Neural crest cell (in vitro differentiated cells): ENCODE measurements around the gene ZNF574. TPM values are rescaled to one million over a fixed set of nuclear protein-coding genes. Genes with fewer than 3 reads are reported as not detected.

Source experiments
- DNase-seq: peaks from one replicate; pipeline ENCODE4 v3.0.0; 2021; ENCODE audit warnings: low read depth, mixed read lengths, low spot score
- H3K27ac Mint-ChIP-seq: one replicate; pipeline ENCODE4 v1.8.0; 2021; ENCODE audit warnings: mild to moderate bottlenecking, mixed read lengths; ENCODE audit not compliant: unreplicated experiment
- H3K27me3 Mint-ChIP-seq: 2 replicates; pipeline ENCODE4 v1.8.0; 2021; ENCODE audit warnings: low read depth, mild to moderate bottlenecking, mixed read lengths
- H3K36me3 Mint-ChIP-seq: 2 replicates; pipeline ENCODE4 v1.8.0; 2021; ENCODE audit warnings: low read depth, mild to moderate bottlenecking, mixed read lengths
- H3K4me1 Mint-ChIP-seq: 2 replicates; pipeline ENCODE4 v1.8.0; 2021; ENCODE audit warnings: mixed read lengths
- H3K4me3 Mint-ChIP-seq: one replicate; pipeline ENCODE4 v1.8.0; 2021; ENCODE audit warnings: mild to moderate bottlenecking, mixed read lengths
- H3K9me3 Mint-ChIP-seq: 2 replicates; pipeline ENCODE4 v1.8.0; 2021; ENCODE audit warnings: mixed read lengths
- total RNA-seq: library from RNA; stranded (reverse); gene quantifications from 2 replicates; pipeline ENCODE4 v1.2.1, GENCODE V29; 2021
- TF ChIP-seq, protein P1 (sequence below): fragments of 200-600 bp; sonication (generic); conservative IDR thresholded peaks from 2 replicates; pipeline ENCODE4 v1.5.0; 2021; ENCODE audit warnings: antibody characterized with exemption, mild to moderate bottlenecking

ZNF574 gene
- total RNA-seq, 1 donor from 2014 or later = 26.0 TPM

DNA sequence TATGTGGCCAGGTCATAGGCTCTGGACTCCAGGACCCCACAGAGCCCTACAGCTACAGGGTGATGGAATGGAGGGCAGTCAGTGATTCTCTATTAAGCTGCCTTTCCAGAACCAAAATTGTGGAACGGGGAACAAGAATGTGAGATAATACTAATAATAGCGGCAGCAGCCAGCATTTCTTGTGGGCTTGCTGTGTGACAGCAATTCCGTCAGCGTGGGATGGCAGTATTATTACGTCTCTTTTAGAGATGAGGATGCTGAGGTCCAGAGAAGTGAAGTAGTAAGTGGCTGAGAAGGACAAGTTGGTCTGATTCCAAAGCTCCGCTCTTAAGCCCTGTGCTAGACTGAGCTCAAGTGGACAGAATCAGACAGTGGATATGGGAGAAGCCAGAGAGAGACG, 30.4 kb upstream of the ZNF574 start:
- TF ChIP-seq, protein P1, sequence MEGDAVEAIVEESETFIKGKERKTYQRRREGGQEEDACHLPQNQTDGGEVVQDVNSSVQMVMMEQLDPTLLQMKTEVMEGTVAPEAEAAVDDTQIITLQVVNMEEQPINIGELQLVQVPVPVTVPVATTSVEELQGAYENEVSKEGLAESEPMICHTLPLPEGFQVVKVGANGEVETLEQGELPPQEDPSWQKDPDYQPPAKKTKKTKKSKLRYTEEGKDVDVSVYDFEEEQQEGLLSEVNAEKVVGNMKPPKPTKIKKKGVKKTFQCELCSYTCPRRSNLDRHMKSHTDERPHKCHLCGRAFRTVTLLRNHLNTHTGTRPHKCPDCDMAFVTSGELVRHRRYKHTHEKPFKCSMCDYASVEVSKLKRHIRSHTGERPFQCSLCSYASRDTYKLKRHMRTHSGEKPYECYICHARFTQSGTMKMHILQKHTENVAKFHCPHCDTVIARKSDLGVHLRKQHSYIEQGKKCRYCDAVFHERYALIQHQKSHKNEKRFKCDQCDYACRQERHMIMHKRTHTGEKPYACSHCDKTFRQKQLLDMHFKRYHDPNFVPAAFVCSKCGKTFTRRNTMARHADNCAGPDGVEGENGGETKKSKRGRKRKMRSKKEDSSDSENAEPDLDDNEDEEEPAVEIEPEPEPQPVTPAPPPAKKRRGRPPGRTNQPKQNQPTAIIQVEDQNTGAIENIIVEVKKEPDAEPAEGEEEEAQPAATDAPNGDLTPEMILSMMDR = no peak
- no peak overlapping the region for H3K27ac Mint-ChIP-seq
- no peaks in the 10 kb centered on the region for H3K9me3 Mint-ChIP-seq
- no peak for DNase-seq
- H3K27me3 Mint-ChIP-seq = no peaks in the 10 kb centered on the region
- H3K4me3 Mint-ChIP-seq = no peak overlapping the region
- no peaks in the 10 kb centered on the region for H3K36me3 Mint-ChIP-seq
- H3K4me1 Mint-ChIP-seq = no peaks in the 10 kb centered on the region

DNA sequence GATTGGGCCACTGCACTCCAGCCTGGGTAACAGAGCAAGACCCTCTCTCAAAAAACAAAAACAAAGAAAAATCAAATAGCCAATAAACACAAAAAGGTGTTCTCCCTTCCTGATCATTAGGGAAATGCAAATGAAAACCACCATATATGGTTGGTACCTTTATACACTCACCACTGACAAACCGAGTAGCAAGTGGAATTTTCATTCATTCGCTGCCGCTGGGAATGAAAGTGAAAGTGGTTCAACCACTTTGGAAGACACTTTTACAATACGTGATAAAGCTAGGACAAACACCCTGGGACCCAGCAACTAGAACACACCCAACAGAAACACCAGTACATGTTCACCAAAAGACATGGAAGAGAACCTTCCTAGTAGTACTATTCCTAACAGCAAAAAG, 27.0 kb upstream of the ZNF574 start:
- no peak for DNase-seq
- Mint-ChIP-seq H3K9me3 (no peaks in the 10 kb centered on the region), H3K4me1 (peaks cover 8% of the 10 kb centered on the region), H3K36me3 (no peaks in the 10 kb centered on the region), H3K4me3 (no peak overlapping the region), H3K27me3 (no peaks in the 10 kb centered on the region), H3K27ac (no peak overlapping the region)
- TF ChIP-seq, protein P1 = no peak

DNA sequence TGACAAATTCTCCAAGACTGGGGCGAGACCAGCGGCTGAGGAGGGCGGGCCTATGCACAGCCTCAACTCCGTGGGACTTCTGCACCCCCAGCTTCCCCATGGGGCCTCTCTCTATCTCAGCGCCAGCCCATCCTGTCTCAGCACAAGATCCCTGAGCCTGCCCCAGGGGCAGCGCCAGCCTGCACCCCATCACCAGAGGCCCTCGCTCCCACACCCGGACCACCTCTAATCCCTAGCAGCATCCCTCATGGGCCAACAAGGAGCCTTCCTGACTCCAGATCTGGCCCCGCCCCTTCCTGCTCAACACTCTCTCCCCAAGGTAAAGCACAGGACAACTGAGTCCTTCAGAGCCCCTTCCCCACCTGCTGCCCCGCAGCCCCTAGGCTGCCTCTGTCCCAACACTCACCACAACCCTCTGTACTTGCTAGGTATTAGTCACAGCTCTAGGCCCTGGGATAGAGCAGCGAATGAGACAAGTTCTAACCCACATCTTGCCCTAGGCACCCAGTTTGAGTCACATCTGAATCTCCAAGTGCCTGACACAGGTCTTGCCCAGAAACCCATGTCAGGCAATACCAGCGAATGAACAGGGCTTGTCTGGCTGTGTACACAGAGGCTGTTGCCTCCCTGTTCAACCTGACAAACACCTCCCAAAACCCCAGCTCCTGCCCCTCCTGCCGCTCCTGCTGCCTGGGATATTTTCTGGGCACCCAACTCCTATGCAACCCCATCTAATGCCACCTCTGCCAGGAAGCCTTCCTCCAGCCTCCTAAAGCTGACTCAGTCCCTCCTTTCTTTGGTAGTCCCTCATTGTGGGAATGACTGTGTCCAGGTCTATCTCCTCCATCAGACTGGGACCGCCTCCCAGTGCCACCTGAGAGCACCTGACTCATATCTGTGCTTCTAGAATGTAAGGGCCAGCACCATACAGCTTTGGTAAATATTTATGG, 24.5 kb upstream of the ZNF574 start:
- Mint-ChIP-seq H3K9me3 (no peaks in the 10 kb centered on the region), H3K27me3 (no peaks in the 10 kb centered on the region), H3K4me1 (peaks cover 8% of the 10 kb centered on the region), H3K27ac (peak overlapping the region; percentile 86), H3K36me3 (no peaks in the 10 kb centered on the region), H3K4me3 (no peak overlapping the region)
- TF ChIP-seq, protein P1 = no peak
- DNase-seq = no peak

DNA sequence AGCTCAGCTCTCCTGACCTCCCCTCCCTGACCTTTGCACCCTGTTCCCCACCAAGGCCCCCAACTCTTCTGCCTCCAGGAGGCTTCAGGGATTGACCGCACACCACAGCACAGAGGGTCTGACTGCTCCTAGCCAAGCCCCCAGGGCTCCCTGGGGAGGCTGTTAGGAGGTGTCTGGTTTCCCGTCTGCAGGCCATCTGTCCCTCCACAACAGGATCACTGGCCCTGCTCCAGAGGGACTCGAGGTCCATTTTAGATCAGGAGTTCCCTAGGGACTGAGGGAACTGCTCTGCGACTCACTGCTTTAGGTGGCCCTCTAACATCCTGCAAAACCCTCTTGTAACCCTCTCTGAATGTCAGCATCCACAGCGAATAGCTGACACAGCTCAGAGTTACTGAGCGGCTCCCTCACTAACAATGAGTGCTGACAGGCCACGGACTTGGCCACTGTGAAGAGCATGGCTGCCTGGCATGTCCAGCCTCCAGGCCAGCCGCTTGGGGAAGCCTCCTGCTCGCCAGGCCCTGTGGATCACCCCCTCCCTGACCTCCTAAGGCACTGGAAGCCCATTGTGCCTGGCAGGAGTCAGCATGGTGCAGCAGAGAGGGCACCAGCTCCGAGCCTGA, 23.6 kb upstream of the ZNF574 start:
- H3K4me3 Mint-ChIP-seq = no peak overlapping the region
- H3K36me3 Mint-ChIP-seq = no peaks in the 10 kb centered on the region
- no peak overlapping the region for H3K27ac Mint-ChIP-seq
- no peak for DNase-seq
- H3K4me1 Mint-ChIP-seq = peaks cover 8% of the 10 kb centered on the region
- no peaks in the 10 kb centered on the region for H3K27me3 Mint-ChIP-seq
- TF ChIP-seq, protein P1 = no peak
- no peaks in the 10 kb centered on the region for H3K9me3 Mint-ChIP-seq

DNA sequence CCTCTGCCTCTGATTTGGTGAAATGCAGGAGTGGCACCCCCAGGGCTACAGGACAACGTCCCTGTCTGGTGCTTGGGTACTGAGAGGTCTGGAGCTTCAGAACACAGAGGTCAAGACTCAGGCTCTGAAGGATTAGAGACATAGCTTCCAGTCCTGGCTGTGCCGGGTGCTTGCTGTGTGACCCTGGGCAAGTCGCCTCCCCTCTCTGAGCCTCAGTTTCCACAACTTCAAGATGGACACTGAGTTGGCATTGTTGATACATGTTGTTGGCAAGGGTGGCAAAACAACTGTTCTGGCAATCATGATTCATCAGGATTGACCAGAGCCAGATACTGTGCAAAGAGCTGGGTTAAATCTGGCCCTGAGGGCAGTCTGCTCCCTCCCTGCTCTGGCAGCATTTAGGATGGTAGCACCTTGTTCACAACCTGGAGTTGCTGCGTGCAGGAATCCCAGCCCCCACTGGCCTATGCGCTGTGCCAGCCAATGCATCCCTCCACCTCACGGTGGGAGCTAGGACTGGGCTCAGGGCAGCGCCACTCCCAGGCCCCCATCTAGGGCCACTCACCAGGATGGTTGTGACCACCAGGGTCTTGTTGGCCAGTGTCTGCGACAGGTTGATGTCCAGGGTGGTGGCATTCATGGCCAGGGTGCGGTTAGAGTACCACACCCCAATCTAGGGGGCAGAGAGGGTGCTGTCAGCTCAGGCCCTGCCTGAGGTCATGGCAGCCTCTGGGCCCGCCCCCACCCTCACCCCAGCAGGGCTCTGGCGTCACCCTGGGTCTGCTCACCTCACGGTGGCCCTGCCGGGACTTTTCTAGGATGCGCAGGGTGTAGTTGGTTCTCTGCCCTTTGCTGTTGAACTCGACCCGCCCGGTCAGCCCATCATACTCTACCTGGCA, 22.7 kb upstream of the ZNF574 start:
- Mint-ChIP-seq H3K4me3 (no peak overlapping the region), H3K4me1 (peaks cover 8% of the 10 kb centered on the region), H3K27ac (no peak overlapping the region), H3K36me3 (no peaks in the 10 kb centered on the region), H3K27me3 (no peaks in the 10 kb centered on the region), H3K9me3 (no peaks in the 10 kb centered on the region)
- no peak for DNase-seq
- TF ChIP-seq, protein P1 = no peak
